Myocyte (in vitro differentiated cells): ENCODE results near the gene SEC14L2. TPM values are rescaled to one million over a fixed set of nuclear protein-coding genes. Genes with fewer than 3 reads are reported as not detected.
"Not testable (repeated sequence)": the region's sequence is repeated elsewhere in the genome, so short reads cannot be mapped to it uniquely, and the experiment has no call there.

Experiments used
- DNase-seq: peaks from one replicate; pipeline ENCODE4 v3.0.0-alpha.2; 2012; ENCODE audit warnings: low read depth
- total RNA-seq: library from RNA; depleted of rRNA; stranded (reverse); fragments of >200 nt; gene quantifications from 2 replicates; pipeline ENCODE4 v1.2.3, GENCODE V29; 2014

The SEC14L2 gene
- total RNA-seq, 1 donor from 2014 or later = 3.4 TPM

DNA sequence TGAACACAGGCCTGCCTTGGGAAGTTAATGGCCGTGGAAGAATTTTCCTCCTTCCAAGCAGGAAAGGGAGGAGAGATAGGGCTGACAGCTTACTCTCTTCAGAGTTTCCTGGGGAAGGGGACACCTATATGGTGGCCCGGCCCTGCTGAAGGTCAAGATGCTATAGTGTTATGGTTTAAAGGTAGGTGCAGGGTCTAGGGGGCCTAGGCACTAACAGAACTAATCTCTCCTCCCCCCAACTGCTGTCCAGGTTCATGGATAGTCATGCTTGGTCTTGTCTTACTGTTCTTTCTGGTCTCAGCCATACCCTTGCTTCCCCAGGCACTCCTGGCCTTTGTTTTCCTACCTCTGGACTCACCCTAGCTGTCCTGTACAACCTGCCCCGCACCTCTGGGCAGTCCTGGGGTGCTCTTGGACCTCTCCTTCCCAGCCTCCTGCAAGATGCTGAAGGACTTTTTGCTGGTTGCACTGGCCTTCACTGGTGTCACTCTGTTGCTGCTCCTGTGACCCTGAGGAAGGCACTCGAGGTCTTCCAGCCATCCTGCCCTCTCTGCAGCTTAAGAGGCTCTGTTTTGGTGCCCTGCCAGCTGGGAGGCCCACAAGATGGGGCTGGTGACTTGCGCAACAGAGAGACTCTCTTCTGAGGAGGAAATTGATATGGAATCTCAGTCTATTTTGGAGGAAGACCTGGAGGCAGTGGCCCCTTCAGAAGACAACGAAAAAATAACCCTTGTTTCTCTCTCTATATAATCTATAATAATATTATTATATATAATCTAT lies 57.1 kb downstream of the SEC14L2 start:
- DNase-seq = peak; percentile 16

DNA sequence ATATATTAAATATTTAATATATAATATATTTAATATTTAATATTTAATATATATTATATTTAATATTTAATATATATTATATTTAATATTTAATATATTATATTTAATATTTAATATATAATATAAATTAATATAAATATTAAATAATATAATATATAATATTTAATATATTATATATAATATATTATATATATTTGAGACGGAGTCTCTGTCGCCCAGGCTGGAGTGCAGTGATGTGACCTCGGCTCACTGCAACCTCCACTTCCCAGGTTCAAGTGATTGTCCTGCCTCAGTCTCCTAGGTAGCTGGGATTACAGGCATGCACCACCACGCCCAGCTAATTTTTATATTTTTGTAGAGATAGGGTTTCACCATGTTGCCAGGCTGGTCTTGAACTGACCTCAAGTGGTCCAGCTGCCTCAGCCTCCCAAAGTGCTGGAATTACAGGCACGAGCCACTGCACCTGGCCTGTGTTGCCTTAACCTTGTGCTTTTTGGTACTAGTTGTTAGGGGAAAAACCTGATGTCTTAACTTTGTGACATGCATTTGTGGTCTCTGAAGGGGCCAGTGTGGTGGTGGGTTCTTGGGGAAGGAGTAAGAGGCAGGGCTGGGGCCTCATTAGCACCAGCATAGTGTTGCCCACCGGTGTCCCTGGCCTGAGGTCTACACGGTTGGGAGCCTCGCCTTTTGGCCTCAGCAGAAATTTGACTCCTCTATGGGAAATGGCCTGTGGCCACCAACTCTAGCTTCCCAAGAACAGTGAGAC lies 58.4 kb downstream of the SEC14L2 start:
- DNase-seq = no peak

GRCh38 chr22:30457981-30458380 lies 61.2 kb downstream of the SEC14L2 start:
- no peak for DNase-seq

DNA sequence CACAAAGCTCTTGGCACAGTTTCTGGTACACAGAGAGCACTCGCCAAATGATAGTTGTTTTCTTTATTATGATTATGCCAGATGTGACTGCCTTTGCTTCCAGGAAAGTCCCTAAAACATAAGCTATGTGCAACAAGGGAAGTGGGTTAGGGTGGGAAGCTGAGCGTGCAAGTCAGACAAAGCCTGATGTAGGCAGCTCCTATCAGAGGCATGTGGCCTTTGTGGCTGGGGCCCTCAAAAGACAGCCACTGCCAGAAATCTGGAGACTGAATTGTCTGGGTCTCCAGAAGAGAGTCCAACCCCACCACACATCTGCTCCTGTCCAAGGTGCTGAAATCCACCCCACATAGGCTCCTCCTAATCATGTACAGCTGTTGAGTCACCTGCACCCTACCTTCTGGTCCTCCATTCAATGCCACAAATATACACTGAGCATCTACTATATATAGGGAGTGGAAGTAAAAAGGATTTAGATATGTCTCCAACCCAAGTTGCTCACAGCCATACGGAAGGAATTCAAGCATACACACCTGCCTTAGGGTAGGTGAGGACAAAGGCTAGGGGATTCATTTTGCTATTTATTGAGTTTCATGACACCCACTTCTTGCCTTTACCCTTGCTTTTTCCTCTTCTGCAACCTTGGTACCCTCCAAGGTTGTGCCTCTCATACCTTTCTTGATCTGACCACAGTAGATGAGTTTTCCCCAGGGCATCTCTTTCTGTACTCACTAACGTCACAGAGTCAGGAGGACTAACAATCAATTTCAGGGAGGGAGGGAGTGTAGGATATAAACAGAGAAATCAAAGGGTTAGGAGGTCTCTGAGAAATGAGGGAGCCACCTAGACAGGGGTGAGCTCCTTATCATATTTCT lies 62.6 kb downstream of the SEC14L2 start:
- DNase-seq = peak; percentile 46

GRCh38 chr22:30460147-30460546 lies 63.3 kb downstream of the SEC14L2 start:
- no peak for DNase-seq

DNA sequence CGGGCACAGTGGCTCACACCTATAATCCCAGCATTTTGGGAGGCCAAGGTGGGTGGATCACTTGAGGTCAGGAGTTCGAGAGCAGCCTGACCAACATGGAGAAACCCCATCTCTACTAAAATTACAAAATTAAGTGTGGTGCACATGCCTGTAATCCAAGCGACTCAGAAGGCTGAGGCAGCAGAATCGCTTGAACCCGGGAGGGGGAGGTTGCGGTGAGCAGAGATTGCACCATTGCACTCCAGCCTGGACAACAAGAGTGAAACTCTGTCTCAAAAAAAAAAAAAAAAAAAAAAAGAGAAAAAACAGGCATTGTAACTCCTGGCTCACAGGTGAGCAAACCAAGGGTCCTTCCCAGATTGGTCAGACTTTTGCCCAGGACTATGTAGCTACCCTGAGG lies 63.7 kb downstream of the SEC14L2 start:
- DNase-seq = not testable (repeated sequence)

DNA sequence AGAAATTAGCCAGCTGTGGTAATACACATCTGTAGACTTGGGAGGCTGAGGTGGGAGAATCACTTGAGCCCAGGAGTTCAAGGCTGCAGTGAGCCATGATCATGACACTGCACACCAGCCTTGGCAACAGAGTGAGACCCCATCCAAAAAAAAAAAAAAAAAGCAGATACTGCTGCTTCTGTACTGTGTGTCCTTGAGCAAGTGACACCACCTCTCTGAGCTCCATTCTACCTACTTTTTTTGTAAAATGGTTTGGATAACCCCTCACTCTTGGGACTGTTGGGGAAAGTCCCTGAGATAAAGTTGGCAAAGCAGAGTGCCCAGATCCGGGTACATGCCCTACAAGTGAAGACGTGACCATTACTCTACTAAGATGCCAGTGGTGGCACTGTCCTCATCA lies 72.3 kb downstream of the SEC14L2 start:
- no peak for DNase-seq

GRCh38 chr22:30470655-30471054 lies 73.8 kb downstream of the SEC14L2 start:
- DNase-seq = no peak

GRCh38 chr22:30471616-30472318 lies 74.9 kb downstream of the SEC14L2 start, which contains the start of gene SEC14L3:
SEC14L3 (minus strand) TSS chr22:30472017; CDS start chr22:30471958, 59 bp downstream.
- no peak for DNase-seq

- no peak for DNase-seq
Measured at GRCh38 chr22:30472994-30473720, 76.3 kb downstream of the SEC14L2 start.

DNA sequence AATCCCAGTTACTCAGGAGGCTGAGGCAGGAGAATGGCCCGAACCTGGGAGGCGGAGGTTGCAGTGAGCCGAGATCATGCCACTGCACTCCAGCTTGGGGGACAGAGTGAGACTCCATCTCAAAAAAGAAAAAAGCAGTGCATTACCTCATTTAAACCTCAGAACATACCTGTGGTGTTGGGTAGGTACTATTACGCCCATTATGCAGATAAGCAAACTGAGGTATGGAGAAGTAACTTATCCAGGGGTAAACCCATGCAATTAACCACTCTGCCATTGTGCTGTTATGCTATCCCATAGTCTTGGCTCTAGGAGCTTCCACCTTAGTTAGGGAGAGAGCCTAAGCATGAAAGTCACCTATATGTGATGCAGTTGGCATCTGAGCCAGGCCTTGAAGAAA lies 77.3 kb downstream of the SEC14L2 start:
- no peak for DNase-seq

Other genes starting within 250 kb of the SEC14L2 start
- 13.5 and 14.8 TPM in 2 replicates for gene LIF, start 150.3 kb upstream of the SEC14L2 start, total RNA-seq
- gene OSM, start 130.2 kb upstream of the SEC14L2 start, total RNA-seq = not detected in 2 replicates
- gene CASTOR1, start 107.5 kb upstream of the SEC14L2 start, total RNA-seq = 11.3 and 13.3 TPM in 2 replicates
- gene TBC1D10A, start 70.1 kb upstream of the SEC14L2 start, total RNA-seq = 18.1 and 19.8 TPM in 2 replicates
- gene SF3A1, start 40.1 kb upstream of the SEC14L2 start, total RNA-seq = 39.8 and 50.2 TPM in 2 replicates
- gene CCDC157, start 40.0 kb upstream of the SEC14L2 start, total RNA-seq = 2.6 and 3.4 TPM in 2 replicates
- 20.1 and 28.3 TPM in 2 replicates for gene RNF215, start 9.6 kb upstream of the SEC14L2 start, total RNA-seq
- gene MTFP1, start 28.8 kb downstream of the SEC14L2 start, total RNA-seq = 10.6 and 16.3 TPM in 2 replicates
- not detected in 2 replicates for gene SEC14L3, start 75.0 kb downstream of the SEC14L2 start, total RNA-seq
- gene SEC14L4, start 108.7 kb downstream of the SEC14L2 start, total RNA-seq = 0.10 TPM in 1 of 2 replicates, not detected in the other
- not detected in 2 replicates for gene SEC14L6, start 149.7 kb downstream of the SEC14L2 start, total RNA-seq
- not detected in 2 replicates for gene GAL3ST1, start 177.6 kb downstream of the SEC14L2 start, total RNA-seq
- gene PES1, start 194.9 kb downstream of the SEC14L2 start, total RNA-seq = 56.1 and 69.8 TPM in 2 replicates
- 11.7 and 16.7 TPM in 2 replicates for gene TCN2, start 210.2 kb downstream of the SEC14L2 start, total RNA-seq
- gene SLC35E4, start 238.8 kb downstream of the SEC14L2 start, total RNA-seq = 12.2 and 16.9 TPM in 2 replicates